Measurements from ENCODE around the gene LRP1-AS.

The LRP1-AS gene

GRCh38 chr12:57182918-57183575 lies 35.6 kb upstream of the LRP1-AS start:
- Histone ChIP-seq H3K18ac (ENCODE audit: low read depth in 1 of 2, low read length in 2 of 2) (no peak overlapping the region), H3K23ac (ENCODE audit: low read length in 2 of 2) (no peak overlapping the region), H3K36me3 (ENCODE audit: control insufficient read depth in 1 of 2, insufficient read depth in 2 of 2, low read depth in 1 of 2, low read length in 2 of 2) (peaks cover 90 to 100% of the 10 kb centered on the region in 2 experiments), H2BK120ac (ENCODE audit: low read depth, low read length) (no peak overlapping the region), H2BK15ac (ENCODE audit: low read depth, poor library complexity, severe bottlenecking) (no peak overlapping the region), H3K4ac (ENCODE audit: low read depth in 1 of 2, low read length in 2 of 2) (no peak overlapping the region), H3K4me1 (ENCODE audit: control insufficient read depth, insufficient read depth, low read depth, low read length) (no peaks in the 10 kb centered on the region), H2AK5ac (ENCODE audit: low read length, severe bottlenecking) (no peak overlapping the region), H2AFZ (ENCODE audit: low read depth, low read length) (no peak overlapping the region), H3K27ac (ENCODE audit: low read length, poor library complexity, severe bottlenecking) (no peak overlapping the region), H3K4me3 (ENCODE audit: insufficient read depth in 1 of 2, low read depth in 1 of 2, low read length in 2 of 2) (no peak overlapping the region), H3K9me3 (ENCODE audit: control insufficient read depth, low read length) (no peaks in the 10 kb centered on the region), H3K79me1 (replicated peaks; ENCODE audit: low read length, poor library complexity, severe bottlenecking) (peaks cover 11% of the 10 kb centered on the region), H2BK5ac (ENCODE audit: low read depth, low read length, poor library complexity, severe bottlenecking) (no peak overlapping the region), H4K8ac (ENCODE audit: low read length) (no peak overlapping the region), H3K14ac (ENCODE audit: low read length in 2 of 2) (no peak overlapping the region), H3K4me2 (ENCODE audit: low read length, poor library complexity, severe bottlenecking) (no peak overlapping the region), H2BK12ac (ENCODE audit: low read length in 2 of 2) (no peak overlapping the region), H4K91ac (ENCODE audit: low read length) (no peak overlapping the region), H3K27me3 (ENCODE audit: control insufficient read depth in 1 of 2, insufficient read depth in 1 of 2, low read length in 2 of 2) (no peaks in the 10 kb centered on the region), H3K9ac (ENCODE audit: low read length) (no peak overlapping the region)
- peak; percentile 65 for DNase-seq
- WGBS = 75% methylated on average over 13 of the region's 13 CpGs

- H2AK5ac ChIP-seq (ENCODE audit: low read length, severe bottlenecking) = no peak overlapping the region
- no peak overlapping the region for H3K4me3 ChIP-seq (ENCODE audit: insufficient read depth in 1 of 2, low read depth in 1 of 2, low read length in 2 of 2)
- H3K27me3 ChIP-seq (ENCODE audit: control insufficient read depth in 1 of 2, insufficient read depth in 1 of 2, low read length in 2 of 2) = no peaks in the 10 kb centered on the region
- H3K18ac ChIP-seq (ENCODE audit: low read depth in 1 of 2, low read length in 2 of 2) = no peak overlapping the region
- no peak overlapping the region for H3K27ac ChIP-seq (ENCODE audit: low read length, poor library complexity, severe bottlenecking)
- no peak overlapping the region for H3K4me2 ChIP-seq (ENCODE audit: low read length, poor library complexity, severe bottlenecking)
- no peak overlapping the region for H4K8ac ChIP-seq (ENCODE audit: low read length)
- H3K36me3 ChIP-seq (ENCODE audit: control insufficient read depth in 1 of 2, insufficient read depth in 2 of 2, low read depth in 1 of 2, low read length in 2 of 2) = peaks cover 90 to 100% of the 10 kb centered on the region in 2 experiments
- DNase-seq = no peak
- no peak overlapping the region for H3K4ac ChIP-seq (ENCODE audit: low read depth in 1 of 2, low read length in 2 of 2)
- no peaks in the 10 kb centered on the region for H3K4me1 ChIP-seq (ENCODE audit: control insufficient read depth, insufficient read depth, low read depth, low read length)
- H4K91ac ChIP-seq (ENCODE audit: low read length) = no peak overlapping the region
- H3K79me1 ChIP-seq (replicated peaks; ENCODE audit: low read length, poor library complexity, severe bottlenecking) = peaks cover 16% of the 10 kb centered on the region
- no peak overlapping the region for H2BK15ac ChIP-seq (ENCODE audit: low read depth, poor library complexity, severe bottlenecking)
- peak overlapping the region; percentile 50 for H3K9ac ChIP-seq (ENCODE audit: low read length)
- H3K9me3 ChIP-seq (ENCODE audit: control insufficient read depth, low read length) = no peaks in the 10 kb centered on the region
- no peak overlapping the region for H2AFZ ChIP-seq (ENCODE audit: low read depth, low read length)
- no peak overlapping the region for H2BK120ac ChIP-seq (ENCODE audit: low read depth, low read length)
- H3K14ac ChIP-seq (ENCODE audit: low read length in 2 of 2) = no peak overlapping the region
- no peak overlapping the region for H3K23ac ChIP-seq (ENCODE audit: low read length in 2 of 2)
- WGBS = 82% methylated on average over 5 of the region's 5 CpGs
- H2BK12ac ChIP-seq (ENCODE audit: low read length in 2 of 2) = no peak overlapping the region
- H2BK5ac ChIP-seq (ENCODE audit: low read depth, low read length, poor library complexity, severe bottlenecking) = no peak overlapping the region
These were observed 34.2 kb upstream of the LRP1-AS start for GRCh38 chr12:57181561-57182155.

- Histone ChIP-seq H3K18ac (ENCODE audit: low read depth in 1 of 2, low read length in 2 of 2) (no peak overlapping the region), H3K4me1 (ENCODE audit: control insufficient read depth, insufficient read depth, low read depth, low read length) (no peaks in the 10 kb centered on the region), H2BK120ac (ENCODE audit: low read depth, low read length) (no peak overlapping the region), H3K4ac (ENCODE audit: low read depth in 1 of 2, low read length in 2 of 2) (no peak overlapping the region), H2AK5ac (ENCODE audit: low read length, severe bottlenecking) (no peak overlapping the region), H3K4me3 (ENCODE audit: insufficient read depth in 1 of 2, low read depth in 1 of 2, low read length in 2 of 2) (no peak overlapping the region), H3K9me3 (ENCODE audit: control insufficient read depth, low read length) (no peaks in the 10 kb centered on the region), H3K27me3 (ENCODE audit: control insufficient read depth in 1 of 2, insufficient read depth in 1 of 2, low read length in 2 of 2) (no peaks in the 10 kb centered on the region), H3K36me3 (ENCODE audit: control insufficient read depth in 1 of 2, insufficient read depth in 2 of 2, low read depth in 1 of 2, low read length in 2 of 2) (peaks cover 89 to 100% of the 10 kb centered on the region in 2 experiments), H3K27ac (ENCODE audit: low read length, poor library complexity, severe bottlenecking) (no peak overlapping the region), H3K79me1 (replicated peaks; ENCODE audit: low read length, poor library complexity, severe bottlenecking) (peaks cover 16% of the 10 kb centered on the region), H3K23ac (ENCODE audit: low read length in 2 of 2) (no peak overlapping the region), H4K91ac (ENCODE audit: low read length) (no peak overlapping the region), H4K8ac (ENCODE audit: low read length) (no peak overlapping the region), H3K14ac (ENCODE audit: low read length in 2 of 2) (no peak overlapping the region), H3K4me2 (ENCODE audit: low read length, poor library complexity, severe bottlenecking) (no peak overlapping the region), H3K9ac (ENCODE audit: low read length) (peak overlapping the region; percentile 50), H2BK12ac (ENCODE audit: low read length in 2 of 2) (no peak overlapping the region), H2BK5ac (ENCODE audit: low read depth, low read length, poor library complexity, severe bottlenecking) (no peak overlapping the region), H2AFZ (ENCODE audit: low read depth, low read length) (no peak overlapping the region), H2BK15ac (ENCODE audit: low read depth, poor library complexity, severe bottlenecking) (no peak overlapping the region)
- 90% methylated on average over 9 of the region's 9 CpGs for WGBS
- no peak for DNase-seq
These were observed 33.7 kb upstream of the LRP1-AS start for GRCh38 chr12:57181072-57181471.

- no peak for DNase-seq
- no peak overlapping the region for H3K23ac ChIP-seq (ENCODE audit: low read length in 2 of 2)
These were observed 33.0 kb upstream of the LRP1-AS start for GRCh38 chr12:57180321-57180989.

More at GRCh38 chr12:57180321-57180989, 33.0 kb upstream of the LRP1-AS start:
- H2AFZ ChIP-seq (ENCODE audit: low read depth, low read length) = no peak overlapping the region
- H4K8ac ChIP-seq (ENCODE audit: low read length) = no peak overlapping the region
- H3K4me3 ChIP-seq (ENCODE audit: insufficient read depth in 1 of 2, low read depth in 1 of 2, low read length in 2 of 2) = no peak overlapping the region
- no peak overlapping the region for H3K14ac ChIP-seq (ENCODE audit: low read length in 2 of 2)
- no peak overlapping the region for H3K4ac ChIP-seq (ENCODE audit: low read depth in 1 of 2, low read length in 2 of 2)
- H3K18ac ChIP-seq (ENCODE audit: low read depth in 1 of 2, low read length in 2 of 2) = no peak overlapping the region
- H3K4me2 ChIP-seq (ENCODE audit: low read length, poor library complexity, severe bottlenecking) = no peak overlapping the region
- no peaks in the 10 kb centered on the region for H3K27me3 ChIP-seq (ENCODE audit: control insufficient read depth in 1 of 2, insufficient read depth in 1 of 2, low read length in 2 of 2)
- no peak overlapping the region for H2BK120ac ChIP-seq (ENCODE audit: low read depth, low read length)
- H2BK5ac ChIP-seq (ENCODE audit: low read depth, low read length, poor library complexity, severe bottlenecking) = no peak overlapping the region
- no peak overlapping the region for H2AK5ac ChIP-seq (ENCODE audit: low read length, severe bottlenecking)
- WGBS = 99% methylated on average over 20 of the region's 20 CpGs
- peaks cover 16% of the 10 kb centered on the region for H3K79me1 ChIP-seq (replicated peaks; ENCODE audit: low read length, poor library complexity, severe bottlenecking)
- no peak overlapping the region for H2BK15ac ChIP-seq (ENCODE audit: low read depth, poor library complexity, severe bottlenecking)
- no peak overlapping the region for H2BK12ac ChIP-seq (ENCODE audit: low read length in 2 of 2)
- H3K4me1 ChIP-seq (ENCODE audit: control insufficient read depth, insufficient read depth, low read depth, low read length) = no peaks in the 10 kb centered on the region
- no peaks in the 10 kb centered on the region for H3K9me3 ChIP-seq (ENCODE audit: control insufficient read depth, low read length)
- H3K9ac ChIP-seq (ENCODE audit: low read length) = peak overlapping the region; percentile 50
- no peak overlapping the region for H3K27ac ChIP-seq (ENCODE audit: low read length, poor library complexity, severe bottlenecking)
- peaks cover 89 to 100% of the 10 kb centered on the region in 2 experiments for H3K36me3 ChIP-seq (ENCODE audit: control insufficient read depth in 1 of 2, insufficient read depth in 2 of 2, low read depth in 1 of 2, low read length in 2 of 2)
- no peak overlapping the region for H4K91ac ChIP-seq (ENCODE audit: low read length)

Measured in mesenchymal stem cell (in vitro differentiated cells and primary cell).